GM21737 (cell line): ENCODE data around the gene BUB3.

Source experiments
- ATAC-seq: cut with Tn5 transposase; IDR thresholded peaks from one replicate; pipeline ENCODE4 v1.9.1; 2021; ENCODE audit warnings: mild to moderate bottlenecking, moderate library complexity; ENCODE audit not compliant: unreplicated experiment

BUB3 gene

DNA sequence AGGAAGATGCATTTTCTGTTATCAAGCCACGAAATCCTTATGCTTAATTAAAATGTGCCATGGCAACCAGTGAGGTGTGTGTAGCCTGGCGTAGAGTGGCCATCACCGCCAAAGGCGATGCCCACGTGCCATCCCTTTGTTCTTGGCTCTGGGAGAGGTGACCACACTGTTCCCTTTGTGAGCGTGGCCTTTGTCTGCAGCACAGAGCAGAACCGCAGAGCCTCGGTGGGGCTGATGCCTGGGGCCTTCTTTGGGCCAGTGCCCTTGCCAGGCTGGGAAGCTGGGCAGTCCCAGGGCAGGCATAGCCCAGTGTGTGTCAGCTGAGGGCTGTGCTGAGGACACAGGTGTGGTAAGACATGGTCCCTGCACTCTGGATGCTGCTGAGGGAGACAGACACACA is 48.3 kb downstream of the BUB3 start:
- ATAC-seq, result no peak

DNA sequence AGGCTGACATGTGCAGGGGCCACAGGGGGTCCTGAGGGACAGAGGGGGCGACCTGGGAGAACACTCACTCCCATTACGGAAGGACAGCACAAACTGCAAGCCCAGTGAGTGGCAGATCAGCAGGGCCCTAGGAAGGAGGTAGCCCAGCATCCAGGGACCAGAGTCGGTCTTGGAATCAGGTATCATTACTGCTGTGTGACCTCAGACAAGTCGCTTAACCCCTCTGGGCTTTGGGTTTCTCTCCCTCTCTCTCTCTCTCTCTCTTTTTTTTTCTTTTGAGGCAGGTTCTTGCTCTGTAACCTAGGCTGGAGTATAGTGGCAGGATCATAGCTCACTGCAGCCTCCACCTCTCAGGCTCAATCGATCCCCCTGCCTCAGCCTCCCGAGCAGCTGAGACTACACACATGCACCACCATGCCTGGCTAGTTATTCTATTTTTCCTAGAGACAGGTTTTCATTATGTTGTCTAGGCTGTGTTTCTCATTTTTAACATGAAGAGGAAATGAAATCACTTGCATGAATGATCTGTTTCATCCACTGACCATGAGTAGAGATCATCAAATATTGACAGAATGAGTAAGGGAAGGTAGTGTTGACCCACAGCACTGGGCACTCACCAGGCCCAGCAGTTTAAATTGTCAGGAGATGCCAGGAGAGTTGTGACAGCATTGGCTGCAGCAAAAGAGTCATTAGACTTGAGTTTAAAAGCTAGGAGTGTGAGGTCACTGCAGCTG is 49.4 kb downstream of the BUB3 start:
- no peak for ATAC-seq

DNA sequence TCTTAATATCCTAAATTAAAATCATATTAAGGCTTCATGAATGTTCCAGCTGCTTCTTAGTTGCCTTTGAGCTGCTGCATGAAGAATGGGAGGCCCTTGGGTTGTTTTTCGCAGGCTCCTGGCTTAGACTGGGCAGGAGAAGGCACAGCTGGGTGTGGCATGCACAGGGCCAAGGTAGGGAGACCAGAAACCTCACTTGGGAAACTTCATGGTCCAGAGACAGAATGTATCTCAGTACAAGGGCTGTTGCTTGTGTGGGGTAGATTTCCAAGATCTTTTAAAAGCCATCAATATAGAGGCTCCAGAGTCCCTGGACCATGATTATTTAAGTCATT is 49.9 kb downstream of the BUB3 start:
- no peak for ATAC-seq

DNA sequence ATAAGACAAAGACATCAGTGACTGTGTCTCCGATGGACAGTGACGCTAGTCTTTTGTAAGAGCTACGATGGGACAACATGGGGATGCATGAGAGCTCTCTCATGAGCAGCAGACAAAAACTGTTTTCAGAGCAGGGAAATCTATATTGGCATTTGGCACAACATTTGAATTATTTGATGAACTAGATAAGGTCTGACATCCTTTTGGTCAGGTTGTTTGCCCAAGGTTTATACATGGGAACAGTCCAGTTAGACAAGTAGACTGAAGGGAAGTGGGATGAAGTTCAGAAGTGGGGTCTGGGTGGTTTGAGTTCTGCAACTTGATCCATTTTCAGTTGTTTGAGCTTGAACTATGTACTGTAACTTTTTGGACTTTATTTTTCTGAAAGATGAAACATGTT is 50.8 kb downstream of the BUB3 start:
- no peak for ATAC-seq

DNA sequence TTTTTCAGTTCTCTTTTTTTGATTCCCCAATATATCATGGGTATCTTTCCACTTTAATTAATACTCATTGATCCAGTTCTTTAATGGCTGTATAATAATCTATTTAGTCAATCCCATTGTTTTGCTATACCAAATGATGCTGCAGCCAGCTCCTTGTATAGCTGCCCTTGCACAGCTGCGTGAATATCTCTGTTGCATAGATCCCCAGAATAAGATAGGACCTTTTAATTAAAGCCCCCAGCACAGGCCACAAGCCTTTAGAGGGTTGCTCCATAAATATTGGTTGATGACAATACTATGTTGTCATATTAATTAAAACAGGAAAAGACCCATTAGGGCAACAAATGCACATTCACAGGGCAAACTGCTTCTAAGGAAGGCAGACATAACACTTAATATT is 57.9 kb downstream of the BUB3 start:
- no peak for ATAC-seq

DNA sequence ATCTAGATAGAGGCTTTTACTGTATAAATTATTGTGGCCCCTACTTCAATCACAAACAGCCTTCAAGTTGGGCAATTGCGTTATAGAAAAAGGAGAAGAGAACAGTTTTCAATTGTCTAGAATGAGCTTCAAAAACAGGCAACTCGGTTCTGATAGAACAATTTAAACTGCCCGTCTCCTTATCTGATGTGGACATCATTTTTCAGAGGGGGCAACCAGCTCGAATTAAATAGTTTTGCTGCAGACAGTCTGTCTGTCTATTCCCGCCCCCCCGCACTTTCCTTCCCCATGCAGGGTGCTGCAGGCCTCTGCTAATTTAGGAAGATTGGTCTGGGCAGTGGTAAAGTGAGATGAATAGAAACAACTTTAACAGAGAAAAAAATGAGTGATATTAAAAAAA is 58.4 kb downstream of the BUB3 start:
- no peak for ATAC-seq

DNA sequence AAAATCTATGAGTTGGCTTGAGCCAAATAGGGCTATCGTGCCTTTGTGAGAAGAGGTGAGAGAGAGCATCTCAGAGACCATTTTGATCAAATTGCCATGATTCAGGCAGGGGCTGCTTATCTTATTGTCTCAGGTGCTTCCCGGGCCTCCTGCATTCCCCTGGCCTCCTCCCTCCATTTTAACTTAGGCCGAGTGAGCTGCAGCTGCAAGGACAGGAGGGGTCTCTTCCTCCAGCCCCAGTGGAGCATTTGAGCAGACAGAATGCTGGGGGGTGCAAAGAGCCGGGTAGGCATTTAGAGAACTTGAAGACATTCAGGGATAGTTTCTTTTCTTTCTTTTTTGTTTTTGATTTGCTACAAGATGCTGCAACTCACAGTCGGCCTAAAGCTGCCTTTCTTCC is 59.0 kb downstream of the BUB3 start:
- ATAC-seq, result no peak
